PC-3 (cell line): ENCODE data around the gene DDX47. TPM values are rescaled to one million over a fixed set of nuclear protein-coding genes. Genes with fewer than 3 reads are reported as not detected.

Source experiments
- ATAC-seq: fragments of 200-7000 bp; cut with Tn5 transposase; 2 replicates; pipeline ENCODE4 v1.9.1; 2020; ENCODE audit warnings: mild to moderate bottlenecking, moderate library complexity
- BruUV-seq: library from RNA; stranded (reverse); fragments of 400-500 nt; replicated peaks from 2 replicates; lab custom pipeline; 2021; lab: Mats Ljungman, UMichigan
- CTCF ChIA-PET: fragments of 300-600 bp; sonication (Branson Sonifier 250); formaldehyde crosslinking; loops from one replicate; lab custom pipeline; 2022; ENCODE audit warnings: antibody characterized with exemption; lab: Charles Lee
- POLR2A ChIA-PET: fragments of 300-600 bp; sonication (Branson Sonifier 250); formaldehyde crosslinking; loops from one replicate; lab custom pipeline; 2022; ENCODE audit warnings: antibody characterized with exemption; ENCODE audit not compliant: unreplicated experiment; lab: Charles Lee
- DNase-seq: peaks from one replicate; pipeline ENCODE4 v3.0.0-alpha.2; 2015
- H2AFZ ChIP-seq: fragments of 300-600 bp; sonication (generic); 2 replicates; pipeline ENCODE4 v1.6.0; 2016; ENCODE audit warnings: antibody characterized with exemption, low read length
- H3F3A ChIP-seq: fragments of 300-600 bp; sonication (generic); one replicate; pipeline ENCODE4 v1.6.0; 2017; ENCODE audit warnings: antibody characterized with exemption, low read length, control low read depth, mild to moderate bottlenecking; ENCODE audit not compliant: unreplicated experiment
- H3K27ac ChIP-seq: fragments of 300-600 bp; sonication (generic); 2 replicates; pipeline ENCODE4 v1.5.1; 2016; ENCODE audit warnings: mild to moderate bottlenecking, low read length
- H3K27me3 ChIP-seq: fragments of 300-600 bp; sonication (generic); 2 replicates; pipeline ENCODE4 v1.6.1; 2016; ENCODE audit warnings: low read length, mixed read lengths
- H3K36me3 ChIP-seq: fragments of 300-600 bp; sonication (generic); 2 replicates; pipeline ENCODE4 v1.6.1; 2016; ENCODE audit warnings: low read depth, mixed run types, low read length, mixed read lengths
- H3K4me1 ChIP-seq: fragments of 300-600 bp; sonication (generic); 2 replicates; pipeline ENCODE4 v1.5.1; 2016; ENCODE audit warnings: low read length; ENCODE audit not compliant: insufficient read depth
- H3K4me2 ChIP-seq: fragments of 300-600 bp; sonication (generic); 2 replicates; pipeline ENCODE4 v1.6.0; 2016; ENCODE audit warnings: low read length
- H3K4me3 ChIP-seq: fragments of 300-600 bp; sonication (generic); 2 replicates; pipeline ENCODE4 v1.5.1; 2016; ENCODE audit warnings: mild to moderate bottlenecking, low read length, mixed read lengths
- H3K79me2 ChIP-seq: fragments of 300-600 bp; sonication (generic); 2 replicates; pipeline ENCODE4 v1.6.1; 2017; ENCODE audit warnings: low read length, mixed read lengths
- H3K9ac ChIP-seq: fragments of 300-600 bp; sonication (generic); 2 replicates; pipeline ENCODE4 v1.6.0; 2016; ENCODE audit warnings: mild to moderate bottlenecking, low read length
- H3K9me2 ChIP-seq: fragments of 300-600 bp; sonication (generic); replicated peaks from 2 replicates; pipeline ENCODE4 v1.6.1; 2016; ENCODE audit warnings: mixed run types, low read length, mixed read lengths
- H3K9me3 ChIP-seq: fragments of 300-600 bp; sonication (generic); 2 replicates; pipeline ENCODE4 v1.6.1; 2016; ENCODE audit warnings: low read length, mixed read lengths
- H4K20me1 ChIP-seq: fragments of 300-600 bp; sonication (generic); 2 replicates; pipeline ENCODE4 v1.6.1; 2016; ENCODE audit warnings: low read length, mixed read lengths
- CTCF ChIP-seq: fragments of 300-600 bp; sonication (generic); conservative IDR thresholded peaks from 2 replicates; pipeline ENCODE4 v1.5.1; 2017; ENCODE audit warnings: antibody characterized with exemption, low read depth, mild to moderate bottlenecking, low read length
- EZH2 ChIP-seq: fragments of 300-600 bp; sonication (generic); IDR thresholded peaks from one replicate; pipeline ENCODE4 v1.6.1; 2017; ENCODE audit warnings: antibody characterized with exemption, mild to moderate bottlenecking, low read length; ENCODE audit not compliant: unreplicated experiment
- EZH2phosphoT487 ChIP-seq: fragments of 300-600 bp; sonication (generic); IDR thresholded peaks from 2 replicates; pipeline ENCODE4 v1.6.1; 2018; ENCODE audit warnings: mild to moderate bottlenecking, antibody characterized with exemption, low read length, borderline replicate concordance
- intact Hi-C: fragments of 100-400 bp; cut with micrococcal nuclease; formaldehyde crosslinking; loops from 2 replicates; pipeline ENCODE4 v1.9.0; 2023
- microRNA-seq: library from miRNA; unstranded; fragments of <30 nt; microRNA quantifications from one replicate; pipeline ENCODE4 v1.1.0, GENCODE V29; 2020; ENCODE audit not compliant: unreplicated experiment
- total RNA-seq: library from RNA; depleted of rRNA; stranded (reverse); fragments of >200 nt; gene quantifications from 2 replicates; pipeline ENCODE4 v1.2.3, GENCODE V29; 2014; rRNA removed

Gene DDX47
- total RNA-seq, 1 experiment from 2014 or later: 58.9 TPM

DNA sequence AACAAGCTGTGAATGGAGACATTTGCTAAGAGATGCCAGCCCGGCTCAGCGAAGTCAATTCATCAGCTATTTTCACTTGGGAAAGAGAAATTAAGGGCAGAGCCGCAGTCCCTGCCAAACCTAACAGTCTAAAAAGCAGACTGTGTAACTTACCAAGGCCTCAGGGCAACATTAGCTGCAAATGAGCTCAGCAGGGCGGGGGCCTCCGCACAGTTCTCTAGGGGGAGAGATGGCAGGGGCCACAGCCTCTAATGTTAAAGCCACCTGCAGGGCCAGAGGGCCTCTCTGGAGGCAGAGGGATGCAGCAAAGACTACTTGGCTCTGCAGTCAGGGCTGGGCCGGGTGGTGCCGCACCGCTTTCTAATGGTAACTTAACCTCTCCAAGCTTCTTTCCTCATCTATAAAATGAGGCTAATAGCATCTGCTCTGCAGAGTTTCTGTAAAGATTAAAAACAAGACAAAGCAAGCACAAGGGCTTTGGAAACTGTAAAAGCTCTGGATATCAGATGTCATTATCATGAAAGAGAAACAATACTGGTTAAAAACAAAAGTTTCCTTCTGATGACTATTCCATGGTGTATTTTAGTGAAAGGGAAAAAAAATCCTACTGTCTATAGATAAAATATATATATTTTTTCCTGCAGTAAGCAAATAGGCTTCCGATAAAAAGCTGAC is 64.8 kb downstream of the DDX47 start:
- H3K4me2 ChIP-seq: peak overlapping the region; percentile 58
- H3K36me3 ChIP-seq: no peaks in the 10 kb centered on the region
- H3K9ac ChIP-seq: peak overlapping the region; percentile 14; the same call in 1 of the 2 replicates
- POLR2A ChIA-PET: interaction anchor here (0.9 kb wide), 1 partner anchor 15 kb away, joined by 5 read pairs; no protein-coding TSS in a partner anchor
- H2AFZ ChIP-seq: peak overlapping the region; percentile 38
- TF ChIP-seq EZH2: no peak
- TF ChIP-seq EZH2phosphoT487: no peak
- no peak for TF ChIP-seq CTCF
- ATAC-seq (peak; percentile 23), DNase-seq (no peak)
- no TSS peak for BruUV-seq
- H3K79me2 ChIP-seq: peaks cover 15% of the 10 kb centered on the region; the same call in 1 of the 2 replicates
- no peaks in the 10 kb centered on the region for H3K27me3 ChIP-seq
- no peaks in the 10 kb centered on the region for H3K9me3 ChIP-seq
- CTCF ChIA-PET: no interaction called here
- H3K9me2 ChIP-seq: no peaks in the 10 kb centered on the region
- H3K4me3 ChIP-seq: no peak overlapping the region
- no peaks in the 10 kb centered on the region for H4K20me1 ChIP-seq
- no peaks in the 10 kb centered on the region for H3F3A ChIP-seq
- peaks cover 65% of the 10 kb centered on the region for H3K4me1 ChIP-seq
- H3K27ac ChIP-seq: peak overlapping the region; percentile 72
- intact Hi-C loops: no loop called here

Small RNA genes lying within 50 kb of the gene (microRNA-seq; reads per million reads assigned to microRNA genes)
- not detected for gene MIR613

Other genes with a start within 250 kb of the DDX47 start
- 11.7 and 14.2 TPM in 2 replicates for gene CREBL2, start 201.5 kb upstream of the DDX47 start, total RNA-seq
- 0.52 and 2.1 TPM in 2 replicates for gene GPR19, start 117.2 kb upstream of the DDX47 start, total RNA-seq
- 29.2 and 37.2 TPM in 2 replicates for gene CDKN1B, start 96.0 kb upstream of the DDX47 start, total RNA-seq
- 2.8 and 3.5 TPM in 2 replicates for gene APOLD1, start 27.7 kb upstream of the DDX47 start, total RNA-seq
- 140 and 144 TPM in 2 replicates for gene GPRC5A, start 78.2 kb downstream of the DDX47 start, total RNA-seq
- not detected in 2 replicates for gene GPRC5D, start 138.8 kb downstream of the DDX47 start, total RNA-seq
- 6.2 and 8.2 TPM in 2 replicates for gene HEBP1, start 186.9 kb downstream of the DDX47 start, total RNA-seq
- gene FAM234B, start 231.0 kb downstream of the DDX47 start, total RNA-seq: 3.1 and 3.3 TPM in 2 replicates